ENCODE measurements around the gene ABCA6.
"Not testable (repeated sequence)": the region's sequence is repeated elsewhere in the genome, so short reads cannot be mapped to it uniquely, and the experiment has no call there.

ABCA6 gene

DNA sequence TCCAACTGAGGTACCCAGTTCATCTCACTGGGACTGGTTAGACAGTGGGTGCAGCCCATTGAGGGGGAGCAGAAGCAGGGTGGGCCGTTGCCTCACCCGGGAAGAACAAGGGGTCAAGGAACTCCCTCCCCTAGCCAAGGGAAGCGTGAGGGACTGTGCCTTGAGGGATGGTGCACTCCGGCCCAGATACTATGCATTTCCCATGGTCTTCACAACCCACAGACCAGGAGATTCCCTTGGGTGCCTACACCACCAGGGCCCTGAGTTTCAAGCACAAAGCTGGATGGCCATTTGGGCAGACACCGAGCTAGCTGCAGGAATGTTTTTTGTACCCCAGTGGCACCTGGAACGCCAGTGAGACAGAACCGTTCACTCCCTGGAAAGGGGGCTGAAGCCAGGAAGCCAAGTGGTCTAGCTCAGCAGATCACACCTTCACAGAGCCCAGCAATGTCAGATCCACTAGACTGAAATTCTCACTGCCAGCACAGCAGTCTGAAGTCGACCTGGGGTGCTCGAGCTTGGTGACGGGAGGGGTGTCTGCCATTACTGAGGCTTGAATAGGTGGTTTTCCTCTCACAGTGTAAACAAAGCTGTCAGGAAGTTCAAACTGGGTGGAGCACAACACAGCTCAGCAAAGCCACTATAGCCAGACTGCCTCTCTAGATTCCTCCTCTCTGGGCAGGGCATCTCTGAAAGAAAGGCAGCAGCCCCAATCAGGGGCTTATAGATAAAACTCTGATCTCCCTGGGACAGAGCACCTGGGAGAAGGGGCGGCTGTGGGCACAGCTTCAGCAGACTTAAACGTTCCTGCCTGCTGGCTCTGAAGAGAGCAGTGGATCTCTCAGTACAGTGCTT is 71.1 kb downstream of the ABCA6 start:
- DNase-seq = not testable (repeated sequence)

DNA sequence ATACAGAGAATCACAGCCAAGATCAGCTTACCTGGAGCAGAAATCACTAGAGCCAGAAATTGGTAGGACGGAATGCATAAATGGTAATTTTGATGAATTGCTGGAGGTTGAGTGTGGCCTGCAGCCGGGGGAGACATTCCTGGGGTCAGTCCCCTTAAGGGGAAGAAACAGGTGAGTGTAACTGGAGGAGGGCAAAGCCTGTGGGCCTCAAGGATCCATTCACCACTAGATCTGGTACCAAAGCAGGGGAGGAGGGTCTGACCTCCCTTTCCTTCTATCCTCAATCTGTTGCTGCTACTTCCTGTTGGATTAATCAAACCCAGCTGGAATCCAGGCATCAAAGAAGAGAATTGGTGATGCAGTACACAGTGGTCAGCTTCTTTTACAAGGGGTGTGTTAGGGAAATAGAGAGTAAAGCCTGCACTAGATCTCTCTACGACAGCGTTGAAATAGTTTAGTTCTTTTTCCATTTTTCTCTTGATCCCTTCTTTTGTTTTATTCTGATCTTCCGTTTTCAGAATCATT is 72.4 kb downstream of the ABCA6 start:
- DNase-seq = no peak

DNA sequence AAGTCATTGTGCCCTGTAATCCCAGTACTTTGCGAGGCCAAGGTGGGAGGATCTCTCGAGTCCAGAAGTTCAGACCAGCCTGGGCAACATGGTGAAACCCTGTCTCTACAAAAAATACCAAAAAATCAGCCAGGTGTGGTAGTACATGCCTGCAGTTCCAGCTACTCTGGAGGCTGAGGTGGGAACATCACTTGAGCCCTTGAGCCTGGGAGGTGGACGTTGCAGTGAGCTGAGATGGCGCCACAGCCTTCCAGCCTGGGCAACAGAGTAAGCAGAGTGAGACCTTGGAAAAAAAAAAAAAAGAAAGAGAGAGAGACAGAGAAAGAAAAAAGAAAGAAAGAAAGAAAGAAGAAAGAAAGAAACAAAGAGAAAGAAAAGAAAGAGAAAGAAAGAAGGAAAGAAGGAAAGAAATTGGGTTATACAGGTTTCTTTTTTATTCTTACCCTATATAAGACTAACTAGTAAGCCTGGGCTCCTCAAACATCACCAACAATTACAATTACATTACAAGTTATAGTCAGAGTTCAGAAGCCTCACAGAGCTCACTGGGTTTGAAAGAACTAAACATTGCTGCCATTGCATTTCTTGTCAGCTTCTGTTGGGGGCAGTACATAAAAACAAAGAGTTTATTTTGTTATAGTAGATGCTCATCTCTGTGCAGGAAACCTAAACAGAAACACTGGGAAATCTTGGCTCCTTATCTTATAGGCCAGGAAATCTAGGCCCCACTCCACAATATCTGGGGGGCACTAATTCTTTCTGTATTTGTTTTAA is 74.2 kb downstream of the ABCA6 start:
- no peak for DNase-seq

DNA sequence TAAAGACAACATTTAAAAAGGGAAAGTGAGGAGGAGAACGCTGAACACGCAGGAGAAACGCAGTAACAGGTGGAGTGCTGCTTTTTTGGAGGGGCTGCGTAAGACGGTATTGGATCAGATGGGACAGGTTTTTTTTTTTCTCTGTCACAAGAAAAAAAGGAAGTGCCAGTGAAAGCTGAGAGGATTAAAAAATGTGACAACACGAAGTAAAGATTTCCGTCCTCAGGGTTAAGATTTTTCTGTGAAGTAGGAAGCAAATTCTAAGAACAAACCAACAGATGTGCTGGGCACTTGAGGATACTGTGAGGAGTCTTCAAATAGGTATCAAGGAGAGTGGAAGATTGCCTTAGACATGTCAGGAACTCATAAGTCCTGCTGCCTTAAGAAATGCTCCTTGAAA is 75.2 kb downstream of the ABCA6 start:
- no peak for DNase-seq

DNA sequence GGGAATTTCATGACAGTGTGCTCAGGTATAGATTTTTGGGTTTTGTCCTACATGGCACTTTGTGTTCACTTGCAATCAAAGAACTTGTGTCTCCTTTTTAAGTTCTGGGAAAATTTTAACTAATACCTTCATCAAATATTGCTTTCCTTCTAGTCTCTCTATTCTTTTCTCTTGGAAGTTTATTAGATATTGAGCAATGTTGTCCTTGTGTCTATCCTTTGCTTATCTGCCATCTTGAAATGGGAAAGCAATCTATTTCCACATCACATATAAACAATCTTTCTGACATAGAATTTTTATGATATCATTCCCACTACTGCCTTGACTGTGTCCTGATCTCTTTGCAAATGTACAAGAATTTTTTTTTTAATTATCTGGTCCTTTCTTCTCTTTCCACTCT is 76.6 kb downstream of the ABCA6 start:
- DNase-seq = no peak

DNA sequence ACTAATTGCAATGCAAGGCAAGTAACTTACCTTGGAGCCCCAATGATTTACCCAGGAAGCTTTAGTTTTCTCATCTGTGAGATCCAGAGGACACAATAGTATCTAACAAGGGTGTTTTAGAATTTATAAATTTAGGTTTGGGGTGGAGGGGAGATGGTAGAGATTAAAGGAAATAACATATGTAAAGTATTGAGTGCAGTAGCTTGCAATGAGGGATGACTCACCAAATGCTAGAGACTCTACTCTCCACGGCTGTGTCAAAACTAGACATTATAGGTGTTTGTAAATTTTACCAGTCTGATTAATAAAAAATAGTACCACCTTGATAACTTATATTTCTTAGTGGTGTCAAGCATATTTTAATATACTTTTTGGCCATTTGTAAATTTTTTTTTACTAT is 77.2 kb downstream of the ABCA6 start:
- DNase-seq = no peak

DNA sequence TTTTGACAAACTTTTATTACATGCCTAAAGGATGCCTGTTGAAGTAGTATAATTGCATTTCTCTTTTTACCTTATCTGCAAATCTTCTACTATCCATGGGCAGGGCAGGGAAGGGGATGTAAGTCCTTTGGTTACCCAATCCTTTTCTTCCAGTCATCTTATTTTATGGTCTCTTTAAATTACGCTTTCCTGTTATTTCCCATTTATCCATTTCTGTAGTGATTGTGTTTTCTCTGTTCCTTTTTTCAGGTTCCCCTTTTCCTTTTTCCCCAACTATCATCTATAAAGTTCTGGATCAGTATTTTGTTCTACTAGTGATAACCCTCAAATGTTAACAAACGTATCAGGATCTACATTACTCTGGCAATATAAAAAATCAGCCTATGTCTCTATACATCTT is 77.7 kb downstream of the ABCA6 start:
- no peak for DNase-seq

DNA sequence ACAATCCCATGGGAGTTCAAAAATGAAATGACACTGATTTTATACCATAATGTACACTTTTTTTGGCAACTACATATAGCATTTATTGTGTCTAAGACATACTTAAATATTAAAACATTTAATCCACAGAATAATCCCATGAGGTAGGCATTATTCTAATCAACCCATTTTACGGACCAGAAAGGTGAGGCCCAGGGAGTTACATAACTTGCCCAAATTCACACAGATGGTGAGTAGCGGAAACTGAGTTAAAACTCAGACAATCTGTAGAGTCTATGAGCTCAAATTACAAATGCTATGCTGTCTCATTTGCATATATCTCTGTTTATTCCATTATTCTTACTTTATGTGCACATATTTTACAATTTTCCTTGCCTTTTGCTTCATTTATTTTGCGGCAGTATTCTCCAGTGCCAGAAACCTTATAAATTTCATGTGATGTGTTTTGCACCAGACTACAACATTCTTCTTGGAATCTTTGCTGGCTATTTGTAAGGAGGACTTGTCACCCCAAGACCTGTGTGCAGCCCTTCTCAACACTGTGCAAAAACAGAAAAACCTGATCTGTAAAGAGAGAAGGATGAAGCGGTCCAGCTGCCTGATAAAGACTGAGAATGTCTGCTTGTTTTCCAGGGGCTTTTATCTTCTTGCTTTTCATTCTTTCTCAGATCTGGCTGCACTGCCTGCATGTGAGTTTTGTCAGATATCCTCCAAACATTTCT is 78.7 kb downstream of the ABCA6 start:
- no peak for DNase-seq

DNA sequence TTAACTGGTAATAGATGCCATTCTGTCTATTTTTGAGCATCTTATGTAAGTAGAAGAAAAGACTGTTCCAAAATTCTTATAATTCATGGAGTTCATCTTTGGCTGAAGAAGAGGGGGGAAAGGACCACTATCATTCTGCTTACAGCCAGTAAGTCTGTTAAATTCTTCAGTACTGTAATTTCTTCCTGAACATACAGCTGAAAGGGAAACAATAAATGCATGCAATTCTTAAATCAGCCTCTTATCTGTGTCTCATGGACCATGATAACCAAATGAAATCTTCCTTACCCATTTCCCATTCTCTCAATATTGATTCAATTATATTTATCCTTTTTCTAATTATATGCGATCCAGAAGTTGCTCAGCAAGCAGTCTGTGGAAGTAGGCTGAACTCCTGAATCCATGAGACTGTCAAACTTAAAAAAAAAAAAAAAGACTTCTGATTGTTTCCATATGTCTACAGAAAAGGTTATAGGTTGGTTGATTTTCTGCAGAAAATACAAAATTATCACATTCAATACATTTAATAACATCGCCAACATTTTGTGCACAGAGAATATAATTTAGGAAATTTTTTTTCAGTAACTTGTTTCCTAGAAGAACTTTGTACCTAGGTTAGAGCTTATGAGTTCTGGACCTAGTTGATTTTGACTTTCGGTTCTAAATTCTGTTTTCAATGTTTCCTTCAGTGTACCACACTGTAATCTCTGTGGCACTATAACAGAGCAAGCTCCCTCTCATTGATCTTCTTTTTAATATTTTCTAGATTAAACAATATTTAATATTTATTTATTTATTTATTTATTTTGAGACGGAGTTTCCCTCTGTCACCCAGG is 79.8 kb downstream of the ABCA6 start:
- no peak for DNase-seq

DNA sequence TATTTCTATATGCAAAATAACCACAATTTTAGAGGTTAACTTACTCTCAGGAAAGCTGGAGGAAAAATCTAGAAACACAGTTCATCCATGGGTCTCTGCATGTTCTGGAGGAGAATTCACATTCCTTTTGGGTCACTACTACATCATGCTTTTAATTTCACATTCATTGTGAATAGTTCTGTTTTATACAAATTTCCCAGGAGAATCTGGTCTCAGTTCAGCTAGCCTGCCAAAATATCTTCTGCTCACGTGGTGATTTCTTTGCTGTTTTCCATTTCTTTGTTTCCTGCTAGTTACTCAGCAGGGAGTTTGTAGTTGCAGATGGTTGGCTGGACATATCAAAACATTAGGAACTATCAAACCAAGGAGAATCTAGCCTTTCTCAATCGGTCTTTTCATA is 80.9 kb downstream of the ABCA6 start, which contains the start of gene ABCA9:
Gene ABCA9 (minus strand): TSS at position 106 of the 400 bp plus-strand sequence. CDS start 9,801 bp downstream, outside the sequence.
- no peak for DNase-seq

DNA sequence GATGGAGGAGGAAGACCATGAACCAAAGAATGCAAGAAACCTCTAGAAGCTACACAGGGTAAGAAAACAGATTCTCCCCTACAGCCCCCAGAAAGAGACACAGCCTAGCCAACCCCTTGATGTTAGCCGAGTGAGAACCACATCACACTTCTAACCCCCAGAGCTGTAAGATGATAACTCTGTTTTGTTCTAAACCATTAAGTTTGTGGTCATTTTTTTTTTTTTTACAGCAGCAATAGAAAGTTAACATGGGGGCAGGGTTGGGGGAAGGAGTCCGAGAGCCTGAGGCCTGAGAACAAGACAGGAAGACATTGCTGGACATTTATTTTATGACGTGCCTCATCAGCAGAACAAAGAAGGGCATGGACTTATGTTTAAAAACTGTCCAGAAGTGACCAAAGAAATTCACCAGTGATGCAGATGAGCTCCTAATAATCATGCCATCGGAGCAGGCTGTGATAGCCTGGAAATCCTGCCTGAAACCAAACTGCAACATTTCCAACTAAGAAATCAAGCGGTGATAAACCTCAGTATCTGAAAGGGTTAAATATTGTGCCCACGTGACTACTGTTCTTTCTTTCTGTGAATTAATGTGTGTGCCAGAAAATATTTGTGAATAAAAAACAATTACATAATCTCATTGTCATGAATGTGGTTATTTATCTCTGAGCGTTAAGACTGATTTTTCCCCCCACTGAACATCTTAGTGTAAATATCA is 82.1 kb downstream of the ABCA6 start:
- no peak for DNase-seq

DNA sequence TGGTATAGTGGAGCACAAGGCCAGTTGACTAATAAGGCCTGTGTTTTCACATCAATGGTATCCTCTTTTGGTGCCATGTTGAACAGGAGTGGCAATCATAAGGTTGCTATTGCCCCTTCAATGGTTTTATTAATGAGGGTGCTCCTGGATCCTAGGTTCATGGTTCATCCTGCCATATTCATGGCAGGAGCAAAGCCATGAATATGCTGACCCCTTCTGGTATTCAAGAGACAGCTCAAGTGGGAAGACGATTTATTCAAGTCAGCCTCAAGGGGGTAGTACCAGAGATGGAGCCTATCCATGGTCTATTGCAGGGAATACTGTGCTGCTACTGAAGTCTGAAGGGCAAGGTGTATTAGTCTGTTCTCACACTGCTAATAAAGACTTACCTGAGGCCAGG is 83.5 kb downstream of the ABCA6 start:
- no peak for DNase-seq

DNA sequence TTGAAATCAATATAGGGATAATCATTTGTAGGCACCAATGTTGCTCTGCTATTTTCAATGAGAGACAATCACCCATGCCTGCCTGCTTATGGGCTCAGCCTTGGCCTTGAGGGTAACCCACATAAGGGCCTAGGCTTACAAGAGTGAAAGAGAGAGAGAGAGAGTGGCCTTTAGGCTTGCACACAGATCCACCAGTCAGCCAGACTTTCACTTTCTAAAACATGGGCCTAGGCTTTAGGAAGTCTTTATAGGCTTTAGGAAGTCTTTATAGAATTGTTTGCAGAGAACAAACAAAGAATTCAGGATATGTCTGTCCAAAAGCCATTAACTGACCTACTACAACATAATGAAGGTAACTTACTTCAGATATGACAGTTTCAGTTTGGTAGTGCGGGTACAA is 84.4 kb downstream of the ABCA6 start:
- no peak for DNase-seq

DNA sequence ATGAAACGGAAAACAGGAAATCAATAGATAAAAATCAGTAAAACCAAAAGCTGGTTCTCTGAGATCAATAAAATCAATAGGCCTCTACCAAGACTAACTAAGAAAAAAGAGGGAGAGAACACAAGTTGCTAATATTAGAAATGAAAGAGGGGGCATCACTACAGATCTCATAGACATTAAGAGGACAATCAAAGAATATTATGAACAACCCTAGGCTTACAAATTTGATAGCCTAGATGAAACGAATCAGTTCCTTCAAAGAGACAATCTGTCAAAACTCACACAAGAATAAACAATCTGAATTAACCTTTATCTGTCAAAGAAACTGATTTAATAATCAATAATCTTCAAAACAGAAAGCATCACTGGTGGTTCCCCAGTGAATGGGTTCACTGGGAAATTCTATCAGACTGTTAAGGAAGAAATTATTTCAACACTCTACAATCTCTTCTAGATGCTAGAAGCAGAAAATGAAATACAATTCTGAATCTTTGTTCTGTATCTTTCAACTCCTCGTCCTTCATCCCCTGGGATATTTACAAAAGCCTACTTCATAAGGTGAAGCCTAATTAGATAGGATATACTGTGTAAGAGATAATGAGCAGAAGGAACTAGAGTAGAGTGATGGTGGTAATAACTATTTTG is 85.4 kb downstream of the ABCA6 start:
- no peak for DNase-seq

DNA sequence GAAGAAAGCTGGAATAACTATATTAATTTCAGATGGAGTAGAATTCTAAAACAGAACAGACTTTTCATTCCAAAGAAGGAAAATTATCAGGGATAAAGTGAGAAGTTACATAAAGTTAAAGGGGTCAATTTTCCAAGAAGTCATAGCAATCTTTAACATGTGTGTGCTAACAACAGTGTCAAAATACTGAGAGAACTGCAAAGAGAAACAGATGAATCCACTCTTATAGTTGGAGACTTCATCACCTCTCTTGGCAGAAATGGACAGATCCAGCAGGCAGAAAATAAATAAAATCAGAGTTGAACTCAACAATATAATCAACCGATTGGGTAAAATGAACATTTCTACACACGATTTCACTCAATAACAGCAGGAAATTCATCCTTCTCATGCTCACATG is 86.4 kb downstream of the ABCA6 start:
- DNase-seq = no peak

DNA sequence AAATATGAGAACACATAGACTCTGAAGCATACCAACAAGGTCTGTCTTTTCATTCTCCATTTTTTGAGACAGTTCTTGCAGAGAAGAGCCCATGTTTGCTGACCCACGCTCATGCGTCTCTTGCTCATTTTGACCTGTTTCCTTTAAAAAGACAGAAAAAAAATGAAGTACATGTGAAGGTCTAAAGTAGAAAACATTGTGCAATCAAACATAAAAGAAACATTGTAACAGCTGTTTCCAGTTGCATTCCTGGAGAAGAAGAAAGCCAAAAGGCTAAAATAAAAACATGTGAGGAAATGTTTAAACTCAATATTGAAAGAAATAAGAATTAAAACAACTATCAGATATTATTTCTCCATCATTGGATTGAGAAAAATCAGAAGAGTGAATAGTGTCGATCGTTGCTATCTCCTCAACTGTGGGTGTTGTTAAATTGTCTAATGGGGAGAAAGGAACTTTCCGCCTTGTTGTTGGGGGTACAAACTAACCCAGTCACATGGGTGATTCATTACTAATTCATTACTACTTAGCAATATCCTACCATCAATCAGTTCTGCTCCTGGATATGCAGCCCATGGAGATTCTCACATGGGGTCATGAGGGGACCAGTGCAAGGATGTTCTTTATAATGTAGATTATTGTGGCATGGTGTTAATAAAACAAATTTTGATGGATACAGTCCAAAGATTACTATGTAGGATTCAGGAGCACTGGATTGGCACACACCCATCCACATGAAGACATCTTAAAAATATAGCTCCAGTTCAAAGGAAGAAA is 90.5 kb downstream of the ABCA6 start:
- DNase-seq = no peak

DNA sequence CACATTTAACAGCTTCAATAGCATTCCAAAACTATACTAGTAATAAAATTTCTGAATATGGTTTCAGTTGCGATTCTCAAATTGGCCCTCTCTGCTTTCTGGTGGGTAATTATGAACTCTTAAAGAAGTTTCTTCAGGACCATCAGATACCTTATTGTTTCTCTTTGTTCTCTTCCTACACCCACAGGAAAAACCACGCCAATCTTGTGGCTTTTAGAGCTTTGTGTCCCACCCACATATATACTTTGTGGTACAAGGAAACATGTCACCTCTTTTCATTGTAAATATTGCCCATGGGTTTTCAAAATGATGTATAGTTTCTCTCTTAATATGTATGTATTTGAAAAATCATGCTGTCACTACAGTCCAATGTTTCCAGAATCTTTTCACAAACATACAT is 93.1 kb downstream of the ABCA6 start:
- no peak for DNase-seq

DNA sequence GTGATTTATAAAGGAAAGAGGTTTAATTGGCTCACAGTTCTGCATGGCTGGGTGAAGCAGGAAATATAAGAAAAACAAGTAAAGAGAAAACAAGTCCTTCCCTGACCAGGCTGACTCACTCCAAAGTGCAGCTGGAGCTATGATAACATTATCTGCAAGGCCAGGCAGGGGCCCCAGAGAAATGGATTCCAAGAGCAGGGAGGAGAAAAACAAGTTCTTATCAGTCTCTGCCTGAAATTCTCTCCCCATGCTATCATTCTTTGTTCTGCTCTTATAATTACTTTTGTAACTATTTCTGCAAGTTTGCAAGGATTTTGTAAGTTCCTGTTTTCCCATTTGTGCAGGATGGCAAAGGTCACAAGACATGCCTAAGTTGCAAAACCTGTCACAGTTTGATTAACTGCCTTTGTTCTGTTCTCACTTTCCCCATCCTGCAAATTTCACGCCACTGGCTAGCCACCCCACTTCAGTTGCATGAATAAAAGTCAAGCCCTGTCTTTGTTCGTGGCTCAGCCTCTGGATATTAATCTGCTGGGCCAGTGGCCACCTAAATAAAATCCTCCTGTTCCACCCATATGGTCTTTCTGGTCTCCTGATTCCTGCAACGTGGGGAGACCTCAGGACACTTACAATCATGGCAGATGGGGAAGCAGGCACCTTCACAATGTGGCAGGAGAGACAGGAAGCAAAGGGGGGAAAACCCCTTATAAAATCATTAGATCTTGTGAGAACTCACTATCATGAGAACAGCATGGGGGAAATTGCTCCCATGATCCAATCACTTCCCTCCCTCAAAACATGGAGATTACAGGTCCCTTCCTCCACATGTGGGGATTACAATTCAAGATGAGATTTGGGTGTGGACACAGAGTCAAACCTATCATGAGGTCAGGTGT is 94.1 kb downstream of the ABCA6 start:
- no peak for DNase-seq

DNA sequence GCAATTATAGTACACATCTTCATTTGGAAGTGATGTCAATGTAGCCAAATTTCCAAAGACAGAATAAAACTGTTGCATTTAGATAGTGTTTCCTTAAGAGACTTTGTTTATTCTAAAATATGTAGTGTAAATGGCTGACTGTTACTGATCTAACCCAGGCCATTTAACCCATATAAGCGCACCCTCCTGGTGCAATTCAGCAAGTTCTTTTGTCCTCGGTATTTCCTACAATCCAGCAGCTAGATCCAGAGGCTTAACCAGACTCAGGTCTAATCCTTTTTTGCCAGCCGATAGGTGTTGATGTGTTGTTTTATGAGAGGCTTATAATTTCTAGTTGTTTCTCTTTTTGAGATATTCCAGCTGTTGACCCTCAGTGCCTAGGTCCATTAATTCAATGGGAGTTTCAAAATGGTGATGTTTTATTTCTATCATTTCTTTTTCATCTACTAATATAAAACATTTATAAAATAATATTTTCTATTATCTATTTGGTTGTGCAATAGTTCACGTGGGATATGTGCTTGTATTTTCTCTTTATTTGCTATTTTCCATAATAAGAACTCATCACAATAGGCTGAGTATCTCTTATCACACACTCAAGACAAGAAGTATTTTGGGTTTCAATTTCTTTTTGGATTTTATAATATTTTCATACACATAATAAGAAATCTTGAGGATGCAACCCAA is 95.4 kb downstream of the ABCA6 start:
- DNase-seq = no peak
